ENCODE measurements around the gene IL3.

GRCh38 chr5:132087176-132087575 lies 26.7 kb downstream of the IL3 start:
- TF ChIP-seq EZH2 (IDR thresholded peaks at IDR 0.05) (no peak), POLR2AphosphoS5 (IDR thresholded peaks at IDR 0.05; ENCODE audit: borderline replicate concordance, low read depth, low read length) (no peak)
